ENCODE measurements around the gene RHNO1.

Gene RHNO1

GRCh38 chr12:2902272-2902880 is 25.4 kb downstream of the RHNO1 start:
- DNase-seq (ENCODE audit: low read depth, low spot score), result peak; percentile 65

GRCh38 chr12:2904260-2904659 is 27.2 kb downstream of the RHNO1 start:
- DNase-seq (ENCODE audit: low read depth, low spot score), result no peak

- no peak for DNase-seq (ENCODE audit: low read depth, low spot score)
Observed at GRCh38 chr12:2912216-2912575, 35.2 kb downstream of the RHNO1 start.

- no peak for DNase-seq (ENCODE audit: low read depth, low spot score)
Observed at GRCh38 chr12:2919249-2919648, 42.2 kb downstream of the RHNO1 start.

GRCh38 chr12:2922329-2922728 is 45.3 kb downstream of the RHNO1 start:
- no peak for DNase-seq (ENCODE audit: low read depth, low spot score)

- no peak for DNase-seq (ENCODE audit: low read depth, low spot score)
Observed at GRCh38 chr12:2923057-2923456, 46.0 kb downstream of the RHNO1 start.

- DNase-seq (ENCODE audit: low read depth, low spot score), result no peak
Observed at GRCh38 chr12:2924019-2924418, 47.0 kb downstream of the RHNO1 start.

GRCh38 chr12:2925322-2925995 is 48.4 kb downstream of the RHNO1 start:
- DNase-seq (ENCODE audit: low read depth, low spot score), result no peak

- DNase-seq (ENCODE audit: low read depth, low spot score), result no peak
Observed at GRCh38 chr12:2930865-2931264, 53.8 kb downstream of the RHNO1 start.

GRCh38 chr12:2933586-2933985 is 56.6 kb downstream of the RHNO1 start:
- no peak for DNase-seq (ENCODE audit: low read depth, low spot score)

GRCh38 chr12:2934371-2934770 is 57.3 kb downstream of the RHNO1 start:
- no peak for DNase-seq (ENCODE audit: low read depth, low spot score)

- DNase-seq (ENCODE audit: low read depth, low spot score), result no peak
Observed at GRCh38 chr12:2936301-2936700, 59.3 kb downstream of the RHNO1 start.

GRCh38 chr12:2937500-2937899 is 60.5 kb downstream of the RHNO1 start:
- no peak for DNase-seq (ENCODE audit: low read depth, low spot score)
